OCI-LY3 (cell line): ENCODE data around the gene JADE3.
"Not testable (repeated sequence)": the region's sequence is repeated elsewhere in the genome, so short reads cannot be mapped to it uniquely, and the experiment has no call there.

Experiments used
- H2AFZ ChIP-seq: fragments of 200-600, 300-600 bp; shearing (Covaris generic); 2 replicates; pipeline ENCODE4 v1.6.0; 2014; ENCODE audit warnings: antibody characterized with exemption, low read depth, low read length
- H3K27ac ChIP-seq: fragments of 200-600, 300-600 bp; sonication (generic); 2 replicates; pipeline ENCODE4 v1.5.1; 2014; ENCODE audit warnings: mild to moderate bottlenecking, low read length, moderate library complexity, mixed read lengths
- H3K27me3 ChIP-seq: fragments of 200-600, 300-600 bp; sonication (generic); 2 replicates; pipeline ENCODE4 v1.6.1; 2014; ENCODE audit warnings: low read depth, low read length, mixed read lengths
- H3K36me3 ChIP-seq: fragments of 200-600, 300-600 bp; sonication (generic); replicated peaks from 2 replicates; pipeline ENCODE3; 2014; ENCODE audit warnings: low read depth, low read length, mixed read lengths
- H3K4me1 ChIP-seq: fragments of 300-600, 200-600 bp; sonication (generic); 2 replicates; pipeline ENCODE4 v1.6.1; 2014; ENCODE audit warnings: low read length, mixed read lengths
- H3K4me2 ChIP-seq: fragments of 200-600, 300-600 bp; sonication (generic); 2 replicates; pipeline ENCODE4 v1.6.1; 2014; ENCODE audit warnings: low read length, mixed read lengths
- H3K4me3 ChIP-seq: fragments of 300-600, 200-600 bp; sonication (generic); 2 replicates; pipeline ENCODE4 v1.5.1; 2014; ENCODE audit warnings: antibody characterized with exemption, mild to moderate bottlenecking, low read length, moderate library complexity
- H3K79me2 ChIP-seq: fragments of 300-600, 200-600 bp; shearing (Covaris generic); 2 replicates; pipeline ENCODE4 v1.6.1; 2014; ENCODE audit warnings: mild to moderate bottlenecking, low read length, mixed read lengths
- H3K9ac ChIP-seq: fragments of 300-600, 200-600 bp; shearing (Covaris generic); 2 replicates; pipeline ENCODE4 v1.6.0; 2014; ENCODE audit warnings: mild to moderate bottlenecking, low read length, moderate library complexity
- H3K9me3 ChIP-seq: fragments of 200-600, 300-600 bp; shearing (Covaris generic); 2 replicates; pipeline ENCODE4 v1.6.1; 2014; ENCODE audit warnings: low read length, mixed read lengths; ENCODE audit not compliant: insufficient read depth
- H4K20me1 ChIP-seq: fragments of 200-600, 300-600 bp; sonication (generic); 2 replicates; pipeline ENCODE4 v1.6.1; 2016; ENCODE audit warnings: low read length, mixed read lengths; ENCODE audit not compliant: insufficient read depth
- EZH2phosphoT487 ChIP-seq: fragments of 200-600 bp; shearing (Covaris generic); IDR thresholded peaks from 2 replicates; pipeline ENCODE4 v1.6.1; 2018; ENCODE audit warnings: antibody characterized with exemption, mixed run types, low read depth
- TF ChIP-seq, protein P1 (sequence below): fragments of 200-600, 300-600 bp; sonication (generic); IDR thresholded peaks from 2 replicates; pipeline ENCODE4 v1.5.1; 2014; ENCODE audit warnings: antibody characterized with exemption, low read length, low read depth

JADE3 gene

GRCh38 chrX:46961574-46962283, 49.5 kb downstream of the JADE3 start:
- Histone ChIP-seq H3K9ac (peak overlapping the region; percentile 91), H3K4me1 (peaks cover 100% of the 10 kb centered on the region), H3K27ac (peak overlapping the region; percentile 100), H3K27me3 (no peaks in the 10 kb centered on the region), H3K9me3 (no peaks in the 10 kb centered on the region), H3K79me2 (peaks cover 98% of the 10 kb centered on the region), H2AFZ (no peak overlapping the region), H3K36me3 (no peaks in the 10 kb centered on the region), H3K4me3 (peak overlapping the region; percentile 70), H3K4me2 (peak overlapping the region; percentile 97), H4K20me1 (no peaks in the 10 kb centered on the region)
- no peak for TF ChIP-seq EZH2phosphoT487
- TF ChIP-seq, protein P1, sequence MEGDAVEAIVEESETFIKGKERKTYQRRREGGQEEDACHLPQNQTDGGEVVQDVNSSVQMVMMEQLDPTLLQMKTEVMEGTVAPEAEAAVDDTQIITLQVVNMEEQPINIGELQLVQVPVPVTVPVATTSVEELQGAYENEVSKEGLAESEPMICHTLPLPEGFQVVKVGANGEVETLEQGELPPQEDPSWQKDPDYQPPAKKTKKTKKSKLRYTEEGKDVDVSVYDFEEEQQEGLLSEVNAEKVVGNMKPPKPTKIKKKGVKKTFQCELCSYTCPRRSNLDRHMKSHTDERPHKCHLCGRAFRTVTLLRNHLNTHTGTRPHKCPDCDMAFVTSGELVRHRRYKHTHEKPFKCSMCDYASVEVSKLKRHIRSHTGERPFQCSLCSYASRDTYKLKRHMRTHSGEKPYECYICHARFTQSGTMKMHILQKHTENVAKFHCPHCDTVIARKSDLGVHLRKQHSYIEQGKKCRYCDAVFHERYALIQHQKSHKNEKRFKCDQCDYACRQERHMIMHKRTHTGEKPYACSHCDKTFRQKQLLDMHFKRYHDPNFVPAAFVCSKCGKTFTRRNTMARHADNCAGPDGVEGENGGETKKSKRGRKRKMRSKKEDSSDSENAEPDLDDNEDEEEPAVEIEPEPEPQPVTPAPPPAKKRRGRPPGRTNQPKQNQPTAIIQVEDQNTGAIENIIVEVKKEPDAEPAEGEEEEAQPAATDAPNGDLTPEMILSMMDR: no peak

DNA sequence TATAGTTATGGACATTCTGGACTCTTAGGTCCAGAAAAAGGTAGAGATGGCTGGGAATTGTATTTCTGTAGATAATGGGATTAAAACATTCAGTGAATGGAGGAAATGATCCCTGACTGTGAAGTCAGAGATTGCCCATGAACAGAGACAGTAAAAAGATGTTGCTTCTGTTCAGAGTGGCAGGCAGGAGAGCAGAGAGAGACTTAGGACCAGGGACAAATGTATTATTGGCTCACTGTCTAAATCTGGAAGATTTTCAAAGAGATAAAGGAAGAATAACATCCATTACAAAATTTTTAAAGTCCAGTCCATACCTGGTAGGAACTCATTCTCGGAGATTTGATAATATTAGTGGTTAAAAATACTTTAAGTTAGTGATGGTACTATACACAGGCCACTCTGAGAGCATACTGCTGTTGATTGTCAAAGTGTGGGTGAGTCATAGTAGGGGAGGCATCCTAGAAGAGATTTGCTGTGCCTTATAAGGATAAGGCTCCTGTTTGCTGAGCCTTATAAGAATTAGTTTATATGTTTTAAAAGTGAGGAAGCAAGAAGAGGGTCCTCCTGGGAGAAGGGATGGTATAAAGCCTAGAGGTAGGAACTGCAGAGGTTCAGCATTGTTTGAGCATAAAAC, 53.0 kb downstream of the JADE3 start:
- Histone ChIP-seq H3K4me1 (peaks cover 97% of the 10 kb centered on the region), H3K36me3 (peaks cover 4% of the 10 kb centered on the region)

GRCh38 chrX:46967547-46967946, 55.3 kb downstream of the JADE3 start:
- Histone ChIP-seq H3K4me1 (peaks cover 96% of the 10 kb centered on the region), H3K4me3 (peak overlapping the region; percentile 59), H4K20me1 (no peaks in the 10 kb centered on the region), H3K9ac (peak overlapping the region; percentile 91), H3K79me2 (peaks cover 92% of the 10 kb centered on the region), H2AFZ (no peak overlapping the region), H3K36me3 (peaks cover 4% of the 10 kb centered on the region), H3K4me2 (peak overlapping the region; percentile 97), H3K27me3 (no peaks in the 10 kb centered on the region), H3K9me3 (no peaks in the 10 kb centered on the region), H3K27ac (peak overlapping the region; percentile 100)
- TF ChIP-seq, protein P1: no peak
- peak; percentile 43; the same call in 1 of the 2 replicates for TF ChIP-seq EZH2phosphoT487

More for the DNA sequence above, 53.0 kb downstream of the JADE3 start:
- Histone ChIP-seq H2AFZ (no peak overlapping the region), H3K4me3 (0 out of 2 replicates have a peak overlapping the region, but pooled peaks have one; percentile 58), H3K79me2 (peaks cover 91% of the 10 kb centered on the region), H3K9me3 (no peaks in the 10 kb centered on the region), H4K20me1 (no peaks in the 10 kb centered on the region), H3K27me3 (no peaks in the 10 kb centered on the region), H3K9ac (peak overlapping the region; percentile 91), H3K27ac (peak overlapping the region; percentile 100), H3K4me2 (peak overlapping the region; percentile 97)
- TF ChIP-seq EZH2phosphoT487: no peak
- TF ChIP-seq, protein P1: no peak

DNA sequence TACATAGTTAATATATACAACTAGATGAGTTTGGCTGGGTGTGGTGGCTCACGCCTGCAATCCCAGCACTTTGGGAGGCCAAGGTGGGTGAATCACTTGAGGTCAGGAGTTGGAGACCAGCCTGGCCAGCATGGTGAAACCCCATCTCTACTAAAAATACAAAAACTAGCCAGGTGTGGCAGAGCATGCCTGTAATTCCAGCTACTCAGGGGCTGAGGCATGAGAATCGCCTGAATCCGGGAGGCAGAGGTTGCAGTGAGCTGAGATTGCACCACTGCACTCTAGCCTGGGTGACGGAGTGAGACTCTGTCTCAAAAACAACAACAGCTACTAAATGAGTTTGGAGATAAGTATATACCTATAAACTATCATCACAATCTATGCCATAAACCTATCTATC, 64.8 kb downstream of the JADE3 start:
- H2AFZ ChIP-seq, H3K4me3 ChIP-seq, H3K36me3 ChIP-seq, H3K9me3 ChIP-seq, H3K27me3 ChIP-seq, H4K20me1 ChIP-seq: not testable (repeated sequence)
- Histone ChIP-seq H3K9ac (peak overlapping the region; percentile 34; the same call in 1 of the 2 replicates), H3K4me2 (peak overlapping the region; percentile 67), H3K79me2 (peaks cover 100% of the 10 kb centered on the region), H3K27ac (peak overlapping the region; percentile 69), H3K4me1 (peaks cover 69% of the 10 kb centered on the region)
